ENCODE data around the gene NEK3.
A peak's percentile ranks its signal among the peaks of the same experiment; 100 is the strongest.
"Not testable (repeated sequence)": the region's sequence is repeated elsewhere in the genome, so short reads cannot be mapped to it uniquely, and the experiment has no call there.

Gene NEK3

DNA sequence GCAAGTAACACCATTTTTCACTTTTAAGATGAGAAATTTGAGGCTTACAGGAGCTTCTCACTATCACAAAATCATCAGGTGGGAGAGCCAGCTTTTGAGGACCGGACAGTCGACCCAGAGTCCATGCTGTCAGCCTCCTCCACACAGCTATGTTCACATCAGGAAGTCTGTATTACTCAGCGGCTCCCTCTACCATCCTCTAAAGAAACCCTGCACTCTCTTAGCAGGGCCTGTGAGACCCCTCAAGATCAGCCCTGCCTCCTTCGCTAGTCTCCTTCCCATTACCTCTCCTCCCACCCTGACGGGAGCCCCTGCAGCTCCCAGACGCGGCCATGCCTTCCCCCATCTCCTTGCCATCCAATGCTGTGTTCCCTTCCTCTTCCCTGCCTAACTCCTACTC, 43.1 kb upstream of the NEK3 start:
- not testable (repeated sequence) for H2AFZ ChIP-seq (ENCODE audit: low read length); H3K36me3 ChIP-seq (replicated peaks; ENCODE audit: insufficient read depth, low read length); H3K79me2 ChIP-seq (ENCODE audit: low read length); H3K27ac ChIP-seq (ENCODE audit: low read length); H3F3A ChIP-seq (ENCODE audit: insufficient read depth, low read length); H3K4me1 ChIP-seq (ENCODE audit: low read length); H3K9me3 ChIP-seq (replicated peaks; ENCODE audit: insufficient read depth, low read length); DNase-seq; H3K9me2 ChIP-seq (replicated peaks; ENCODE audit: insufficient read depth, low read length); H3K4me3 ChIP-seq (ENCODE audit: low read length); H3K27me3 ChIP-seq (replicated peaks; ENCODE audit: insufficient read depth, low read length); H3K4me2 ChIP-seq (ENCODE audit: low read depth, low read length); H4K20me1 ChIP-seq (ENCODE audit: insufficient read depth, low read length); H3K9ac ChIP-seq (ENCODE audit: low read length)

DNA sequence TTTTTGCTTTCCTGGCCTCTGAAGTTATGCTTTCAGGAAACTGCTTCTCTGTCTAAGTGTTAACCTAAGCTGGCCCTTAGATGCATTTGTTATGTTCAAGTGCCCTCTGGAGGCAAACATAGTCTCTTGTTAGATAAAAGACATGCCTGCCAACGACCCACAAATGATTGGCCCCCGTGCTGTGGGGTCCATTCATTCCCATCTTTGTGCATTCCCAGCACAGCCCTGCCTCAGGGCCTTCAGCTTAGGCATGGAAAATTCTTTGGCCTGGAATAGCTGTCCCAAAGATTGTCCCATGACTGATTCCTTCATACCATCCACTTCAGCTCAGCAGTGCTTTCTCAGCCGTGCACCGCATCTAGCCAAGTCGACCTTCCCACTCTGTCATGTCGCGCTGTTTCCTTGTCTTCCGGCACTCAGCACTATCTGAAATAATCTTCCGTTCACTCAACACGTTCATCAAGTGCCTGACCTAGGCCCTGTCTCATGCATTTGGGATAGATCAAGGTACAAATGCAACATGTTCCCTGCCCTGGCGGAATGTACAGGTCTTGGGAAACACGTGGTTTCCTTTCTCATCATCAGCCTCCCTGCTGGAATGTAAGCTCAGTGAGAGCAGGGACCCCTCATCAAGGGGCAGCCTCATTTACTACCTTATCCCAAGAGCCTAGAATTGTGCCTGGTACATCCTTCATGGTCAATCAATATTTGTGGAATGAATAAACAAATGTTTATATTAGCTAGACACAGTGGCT, 42.2 kb upstream of the NEK3 start:
- H3K9me2 ChIP-seq (replicated peaks; ENCODE audit: insufficient read depth, low read length); H3K36me3 ChIP-seq (replicated peaks; ENCODE audit: insufficient read depth, low read length); H3K9ac ChIP-seq (ENCODE audit: low read length); H3K4me2 ChIP-seq (ENCODE audit: low read depth, low read length); H3K4me1 ChIP-seq (ENCODE audit: low read length); H2AFZ ChIP-seq (ENCODE audit: low read length); H3K4me3 ChIP-seq (ENCODE audit: low read length); H3F3A ChIP-seq (ENCODE audit: insufficient read depth, low read length); H3K27me3 ChIP-seq (replicated peaks; ENCODE audit: insufficient read depth, low read length); H3K9me3 ChIP-seq (replicated peaks; ENCODE audit: insufficient read depth, low read length); H4K20me1 ChIP-seq (ENCODE audit: insufficient read depth, low read length); H3K27ac ChIP-seq (ENCODE audit: low read length); H3K79me2 ChIP-seq (ENCODE audit: low read length): not testable (repeated sequence)
- peak; percentile 31 for DNase-seq

- Histone ChIP-seq H3K27me3 (replicated peaks; ENCODE audit: insufficient read depth, low read length) (no peaks in the 10 kb centered on the region), H3F3A (ENCODE audit: insufficient read depth, low read length) (no peaks in the 10 kb centered on the region), H3K9ac (ENCODE audit: low read length) (no peak overlapping the region; the same call in 1 of the 2 replicates)
Measured at GRCh38 chr13:52195401-52195837, 36.0 kb upstream of the NEK3 start.

DNA sequence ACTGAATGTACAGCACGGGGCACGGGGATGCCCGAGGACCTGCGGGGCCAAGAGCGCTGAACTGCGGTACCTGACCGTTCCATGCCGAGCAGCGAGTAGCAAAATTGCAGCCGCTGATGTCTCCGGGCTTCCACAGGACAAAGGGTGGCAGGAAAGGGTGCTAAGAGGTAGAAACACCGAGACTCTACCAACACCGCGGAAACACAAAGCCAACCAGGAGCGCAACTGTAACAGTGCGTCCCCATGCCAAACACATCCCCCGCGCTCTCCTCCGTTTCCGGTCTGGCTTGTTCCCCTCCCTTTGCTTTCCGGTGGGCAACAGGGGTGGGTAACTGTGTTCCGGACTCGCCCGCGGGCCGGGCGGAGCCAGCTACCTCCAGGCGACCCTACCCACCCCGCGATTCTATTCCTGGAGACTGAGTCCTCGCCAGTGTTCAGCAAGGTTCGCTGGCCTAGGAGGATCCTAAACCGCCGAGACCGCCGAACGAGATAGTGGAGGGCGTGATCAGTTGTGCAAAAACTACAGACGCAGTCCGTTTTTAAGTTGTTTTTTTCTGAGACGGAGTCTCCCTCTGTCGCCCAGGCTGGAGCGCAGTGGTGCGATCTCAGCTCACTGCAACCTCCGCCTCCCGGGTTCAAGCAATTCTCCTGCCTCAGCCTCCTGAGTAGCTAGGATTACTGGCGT, 34.9 kb upstream of the NEK3 start:
- Histone ChIP-seq H3K9me2 (replicated peaks; ENCODE audit: insufficient read depth, low read length) (no peaks in the 10 kb centered on the region), H4K20me1 (ENCODE audit: insufficient read depth, low read length) (no peaks in the 10 kb centered on the region), H3K27me3 (replicated peaks; ENCODE audit: insufficient read depth, low read length) (no peaks in the 10 kb centered on the region), H3K4me2 (ENCODE audit: low read depth, low read length) (peak overlapping the region; percentile 57; the same call in 1 of the 2 replicates), H3K27ac (ENCODE audit: low read length) (peak overlapping the region; percentile 60; the same call in 1 of the 2 replicates), H3K79me2 (ENCODE audit: low read length) (peaks cover 22% of the 10 kb centered on the region), H3K36me3 (replicated peaks; ENCODE audit: insufficient read depth, low read length) (no peaks in the 10 kb centered on the region), H2AFZ (ENCODE audit: low read length) (peak overlapping the region; percentile 77), H3K4me3 (ENCODE audit: low read length) (peak overlapping the region; percentile 79), H3K4me1 (ENCODE audit: low read length) (no peaks in the 10 kb centered on the region), H3K9me3 (replicated peaks; ENCODE audit: insufficient read depth, low read length) (no peaks in the 10 kb centered on the region), H3K9ac (ENCODE audit: low read length) (peak overlapping the region; percentile 70; the same call in 1 of the 2 replicates), H3F3A (ENCODE audit: insufficient read depth, low read length) (no peaks in the 10 kb centered on the region)
- TF ChIP-seq, protein P1, sequence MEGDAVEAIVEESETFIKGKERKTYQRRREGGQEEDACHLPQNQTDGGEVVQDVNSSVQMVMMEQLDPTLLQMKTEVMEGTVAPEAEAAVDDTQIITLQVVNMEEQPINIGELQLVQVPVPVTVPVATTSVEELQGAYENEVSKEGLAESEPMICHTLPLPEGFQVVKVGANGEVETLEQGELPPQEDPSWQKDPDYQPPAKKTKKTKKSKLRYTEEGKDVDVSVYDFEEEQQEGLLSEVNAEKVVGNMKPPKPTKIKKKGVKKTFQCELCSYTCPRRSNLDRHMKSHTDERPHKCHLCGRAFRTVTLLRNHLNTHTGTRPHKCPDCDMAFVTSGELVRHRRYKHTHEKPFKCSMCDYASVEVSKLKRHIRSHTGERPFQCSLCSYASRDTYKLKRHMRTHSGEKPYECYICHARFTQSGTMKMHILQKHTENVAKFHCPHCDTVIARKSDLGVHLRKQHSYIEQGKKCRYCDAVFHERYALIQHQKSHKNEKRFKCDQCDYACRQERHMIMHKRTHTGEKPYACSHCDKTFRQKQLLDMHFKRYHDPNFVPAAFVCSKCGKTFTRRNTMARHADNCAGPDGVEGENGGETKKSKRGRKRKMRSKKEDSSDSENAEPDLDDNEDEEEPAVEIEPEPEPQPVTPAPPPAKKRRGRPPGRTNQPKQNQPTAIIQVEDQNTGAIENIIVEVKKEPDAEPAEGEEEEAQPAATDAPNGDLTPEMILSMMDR (IDR thresholded peaks at IDR 0.05; ENCODE audit: low read length), result no peak
- no peak for TF ChIP-seq EZH2phosphoT487 (IDR thresholded peaks at IDR 0.05; ENCODE audit: low read length)
- TF ChIP-seq EZH2 (optimal IDR thresholded peaks at IDR 0.05; ENCODE audit: low read depth, low read length), result no peak
- DNase-seq, result peak; percentile 62

More at GRCh38 chr13:52195401-52195837, 36.0 kb upstream of the NEK3 start:
- H3K9me2 ChIP-seq (replicated peaks; ENCODE audit: insufficient read depth, low read length), result no peaks in the 10 kb centered on the region
- peaks cover 22% of the 10 kb centered on the region for H3K79me2 ChIP-seq (ENCODE audit: low read length)
- no peaks in the 10 kb centered on the region for H4K20me1 ChIP-seq (ENCODE audit: insufficient read depth, low read length)
- no peak overlapping the region for H3K27ac ChIP-seq (ENCODE audit: low read length)
- peak; percentile 30 for DNase-seq
- peak overlapping the region; percentile 79; the same call in 1 of the 2 replicates for H3K4me3 ChIP-seq (ENCODE audit: low read length)
- H3K9me3 ChIP-seq (replicated peaks; ENCODE audit: insufficient read depth, low read length), result no peaks in the 10 kb centered on the region
- H3K4me1 ChIP-seq (ENCODE audit: low read length), result no peaks in the 10 kb centered on the region
- TF ChIP-seq EZH2phosphoT487 (IDR thresholded peaks at IDR 0.05; ENCODE audit: low read length) (no peak), EZH2 (optimal IDR thresholded peaks at IDR 0.05; ENCODE audit: low read depth, low read length) (no peak)
- TF ChIP-seq, protein P1 (IDR thresholded peaks at IDR 0.05; ENCODE audit: low read length), result no peak
- peak overlapping the region; percentile 38; the same call in 1 of the 2 replicates for H2AFZ ChIP-seq (ENCODE audit: low read length)
- H3K4me2 ChIP-seq (ENCODE audit: low read depth, low read length), result peak overlapping the region; percentile 54; the same call in 1 of the 2 replicates
- no peaks in the 10 kb centered on the region for H3K36me3 ChIP-seq (replicated peaks; ENCODE audit: insufficient read depth, low read length)

GRCh38 chr13:52193587-52194183, 34.3 kb upstream of the NEK3 start:
- Histone ChIP-seq H3K4me2 (ENCODE audit: low read depth, low read length) (peak overlapping the region; percentile 57), H3K79me2 (ENCODE audit: low read length) (peaks cover 22% of the 10 kb centered on the region), H3K9ac (ENCODE audit: low read length) (peak overlapping the region; percentile 70; the same call in 1 of the 2 replicates), H3K27ac (ENCODE audit: low read length) (peak overlapping the region; percentile 60; the same call in 1 of the 2 replicates), H3K4me3 (ENCODE audit: low read length) (peak overlapping the region; percentile 79), H2AFZ (ENCODE audit: low read length) (peak overlapping the region; percentile 77)
- H3F3A ChIP-seq (ENCODE audit: insufficient read depth, low read length); H3K9me2 ChIP-seq (replicated peaks; ENCODE audit: insufficient read depth, low read length); DNase-seq; H3K9me3 ChIP-seq (replicated peaks; ENCODE audit: insufficient read depth, low read length); H3K36me3 ChIP-seq (replicated peaks; ENCODE audit: insufficient read depth, low read length); H3K27me3 ChIP-seq (replicated peaks; ENCODE audit: insufficient read depth, low read length); H4K20me1 ChIP-seq (ENCODE audit: insufficient read depth, low read length); H3K4me1 ChIP-seq (ENCODE audit: low read length): not testable (repeated sequence)

Measured in MM.1S (cell line).